Right lobe of liver (tissue), 4 donors: ENCODE data around the gene GOLGA6A.

Source experiments
- POLR2A ChIP-seq: fragments of 450-650 bp; IDR thresholded peaks from one replicate; pipeline ENCODE4 v1.6.1; 2017; ENCODE audit warnings: antibody characterized with exemption, mild to moderate bottlenecking
- TF ChIP-seq, protein P1 (sequence below), 4 donors: fragments of 200-600 bp in 3 of 4; fragments of 450-650 bp in 1 of 4; IDR thresholded peaks; one replicate each; pipeline versions ENCODE4 v1.5.1 to v1.8.0; 2016 to 2022; ENCODE audit warnings: antibody characterized with exemption in 4 of 4, mild to moderate bottlenecking in 2 of 4
- donor health status: DM: no; HTN: no; CAD: no.
- donor health status: DM: no; HTN: no; CAD: no.
- donor health status: DM: no; HTN: yes; CAD: no.

DNA sequence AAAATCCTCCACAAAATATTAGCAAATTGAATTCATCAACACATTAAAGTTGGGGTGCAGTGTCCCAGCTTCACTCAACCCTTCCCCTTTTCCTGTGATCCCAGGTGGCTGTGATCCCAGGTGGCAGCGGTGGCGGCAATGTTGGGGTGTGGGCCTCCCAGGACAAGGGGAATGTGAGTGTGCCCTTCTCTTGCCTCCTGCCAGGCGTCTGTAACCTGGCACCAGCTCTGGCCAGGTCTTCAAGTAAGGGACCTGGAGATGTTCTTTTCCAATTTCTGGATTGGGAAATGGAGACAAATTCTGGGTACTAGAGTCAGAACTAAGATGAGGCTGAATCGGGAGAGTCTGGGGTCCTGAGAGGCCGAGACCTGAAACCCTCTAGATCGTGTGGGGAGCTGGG, 20.1 kb downstream of the GOLGA6A start:
- TF ChIP-seq, protein P1, sequence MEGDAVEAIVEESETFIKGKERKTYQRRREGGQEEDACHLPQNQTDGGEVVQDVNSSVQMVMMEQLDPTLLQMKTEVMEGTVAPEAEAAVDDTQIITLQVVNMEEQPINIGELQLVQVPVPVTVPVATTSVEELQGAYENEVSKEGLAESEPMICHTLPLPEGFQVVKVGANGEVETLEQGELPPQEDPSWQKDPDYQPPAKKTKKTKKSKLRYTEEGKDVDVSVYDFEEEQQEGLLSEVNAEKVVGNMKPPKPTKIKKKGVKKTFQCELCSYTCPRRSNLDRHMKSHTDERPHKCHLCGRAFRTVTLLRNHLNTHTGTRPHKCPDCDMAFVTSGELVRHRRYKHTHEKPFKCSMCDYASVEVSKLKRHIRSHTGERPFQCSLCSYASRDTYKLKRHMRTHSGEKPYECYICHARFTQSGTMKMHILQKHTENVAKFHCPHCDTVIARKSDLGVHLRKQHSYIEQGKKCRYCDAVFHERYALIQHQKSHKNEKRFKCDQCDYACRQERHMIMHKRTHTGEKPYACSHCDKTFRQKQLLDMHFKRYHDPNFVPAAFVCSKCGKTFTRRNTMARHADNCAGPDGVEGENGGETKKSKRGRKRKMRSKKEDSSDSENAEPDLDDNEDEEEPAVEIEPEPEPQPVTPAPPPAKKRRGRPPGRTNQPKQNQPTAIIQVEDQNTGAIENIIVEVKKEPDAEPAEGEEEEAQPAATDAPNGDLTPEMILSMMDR (IDR thresholded peaks at IDR 0.05) = no peak
- TF ChIP-seq POLR2A = no peak
